Measurements from ENCODE around the gene DHX58.

The DHX58 gene

GRCh38 chr17:42129109-42129837 lies 16.8 kb upstream of the DHX58 start:
- no peak for DNase-seq

DNA sequence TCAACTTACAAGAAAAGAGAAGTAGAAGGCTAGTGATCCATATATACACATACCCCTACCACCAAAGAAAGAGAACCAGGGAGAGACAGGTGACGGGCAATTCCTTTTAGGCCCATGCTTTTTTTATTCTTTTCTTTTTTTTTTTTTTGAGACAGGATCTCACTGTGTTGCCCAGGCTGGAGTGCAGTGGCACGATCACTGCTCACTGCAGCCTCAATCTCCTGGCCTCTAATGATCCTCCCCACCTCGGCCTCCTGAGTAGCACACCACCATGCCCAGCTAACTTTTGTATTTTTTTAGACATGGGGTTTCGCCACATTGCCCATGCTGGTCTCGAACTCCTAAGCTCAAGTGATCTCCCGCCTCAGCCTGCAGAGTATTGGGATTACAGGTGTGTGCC lies 14.9 kb upstream of the DHX58 start:
- DNase-seq: no peak

GRCh38 chr17:42126836-42127235 lies 14.3 kb upstream of the DHX58 start:
- no peak for DNase-seq

DNA sequence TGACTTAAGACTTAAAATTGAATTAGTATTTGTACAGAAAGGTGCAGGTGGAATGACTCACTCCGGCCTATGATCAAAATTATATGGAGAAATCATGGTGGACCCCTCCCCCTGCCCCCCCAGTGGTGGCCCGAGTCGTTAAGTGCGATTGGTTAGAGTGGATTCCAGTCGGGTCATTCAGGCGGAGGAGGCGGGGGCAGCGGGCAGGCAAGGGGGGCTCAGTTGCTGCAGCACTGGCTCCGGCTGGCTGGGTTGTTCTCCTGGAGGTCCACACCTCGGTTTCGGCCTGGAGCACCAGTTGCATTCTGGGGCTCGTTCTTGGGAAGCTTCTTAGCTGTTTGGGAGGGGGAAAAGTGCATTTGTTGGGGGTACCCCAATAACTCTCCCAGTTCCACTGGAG lies 13.1 kb upstream of the DHX58 start:
- DNase-seq: no peak

GRCh38 chr17:42124256-42124655 lies 11.7 kb upstream of the DHX58 start:
- no peak for DNase-seq

DNA sequence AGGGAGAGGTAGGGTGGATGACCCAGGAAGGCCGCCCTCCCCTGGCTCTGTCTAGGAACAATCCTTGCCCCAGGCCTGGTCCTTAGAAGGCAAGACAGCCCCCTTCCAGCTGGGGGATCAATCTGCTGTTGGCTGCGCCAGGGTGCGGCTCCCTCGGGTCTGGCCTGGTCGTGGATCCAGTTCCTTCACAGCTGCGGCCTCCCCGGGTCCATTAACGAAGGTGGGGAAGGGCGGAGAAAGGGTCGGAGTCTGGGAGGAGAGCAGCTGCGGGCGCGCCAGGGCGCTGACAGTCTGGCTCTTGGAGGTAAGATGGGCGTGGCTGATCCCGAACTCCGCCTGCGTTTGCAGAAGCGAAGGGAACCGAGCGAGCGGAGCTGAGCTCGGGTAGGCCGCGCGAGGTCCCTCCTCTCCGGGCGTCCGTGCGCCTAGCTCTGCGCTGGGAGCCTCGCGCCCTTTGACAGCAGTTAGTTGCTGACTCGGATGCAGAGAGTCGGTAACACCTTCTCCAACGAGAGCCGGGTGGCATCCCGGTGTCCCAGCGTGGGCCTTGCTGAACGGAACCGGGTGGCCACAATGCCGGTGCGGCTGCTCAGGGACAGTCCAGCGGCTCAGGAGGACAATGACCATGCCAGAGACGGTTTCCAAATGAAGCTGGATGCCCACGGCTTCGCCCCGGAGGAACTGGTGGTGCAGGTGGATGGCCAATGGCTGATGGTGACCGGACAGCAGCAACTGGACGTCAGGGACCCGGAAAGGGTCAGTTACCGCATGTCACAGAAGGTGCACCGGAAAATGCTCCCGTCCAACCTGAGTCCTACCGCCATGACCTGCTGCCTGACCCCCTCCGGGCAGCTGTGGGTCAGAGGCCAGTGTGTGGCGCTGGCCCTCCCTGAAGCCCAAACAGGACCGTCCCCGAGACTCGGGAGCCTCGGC lies 10.1 kb upstream of the DHX58 start, which contains the start of gene HSPB9:
Gene HSPB9 (plus strand): TSS at position 434 of the 933 bp plus-strand sequence. CDS start 47 bp downstream, at position 481.
- no peak for DNase-seq

DNA sequence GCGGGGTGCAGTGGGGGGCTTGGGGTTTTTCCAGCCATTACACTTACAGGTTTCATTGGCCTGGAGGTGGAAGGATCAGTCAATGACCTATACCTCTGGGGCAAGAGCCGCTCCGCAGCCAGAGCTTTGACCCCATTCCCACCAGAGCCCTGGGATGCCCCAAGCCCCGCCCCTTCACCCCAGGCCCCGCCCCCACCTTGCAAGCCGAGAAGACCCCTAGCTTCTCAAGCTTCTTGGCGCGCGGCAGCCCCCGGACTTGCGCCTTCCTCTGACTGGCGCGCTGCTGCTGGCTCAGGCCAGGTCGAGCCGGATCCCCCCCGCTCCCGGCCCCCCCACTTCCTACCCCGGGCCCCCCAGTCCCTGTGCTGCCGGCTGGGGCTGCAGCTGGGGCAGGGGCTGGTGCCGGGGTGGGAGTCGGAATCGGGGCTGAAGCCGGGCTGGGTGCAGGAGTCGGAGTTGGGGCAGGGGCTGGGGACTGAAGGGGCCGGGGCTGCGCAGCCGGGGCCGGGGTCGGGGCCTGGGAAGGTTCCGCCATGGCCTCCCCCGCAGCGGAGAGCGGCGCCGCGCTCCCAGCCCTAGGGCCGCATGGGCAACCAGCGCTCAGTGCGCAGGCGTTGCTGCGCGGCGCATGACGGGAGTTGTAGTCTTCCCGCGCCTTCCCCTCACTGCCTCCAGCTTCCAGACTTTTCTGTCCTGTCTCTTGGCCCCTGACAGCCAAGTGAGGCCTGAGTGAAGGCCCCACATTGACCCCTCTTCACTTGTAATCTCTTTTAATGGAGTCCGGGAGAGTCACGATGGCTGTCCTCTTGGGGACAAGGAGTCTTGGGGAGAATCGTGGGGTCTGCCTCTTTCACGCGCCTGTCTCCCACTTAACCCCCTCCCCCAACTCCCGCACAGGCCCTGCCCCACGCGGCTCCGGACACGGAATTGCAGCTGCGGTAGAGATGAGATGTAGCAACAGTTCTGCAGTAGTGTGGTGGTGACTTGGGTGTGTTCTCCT lies 8.6 kb upstream of the DHX58 start, which contains the start of gene KAT2A:
Gene KAT2A (minus strand): TSS at position 598 of the 1,000 bp plus-strand sequence. CDS start 63 bp downstream, at position 535.
- peak; percentile 22 for DNase-seq

DNA sequence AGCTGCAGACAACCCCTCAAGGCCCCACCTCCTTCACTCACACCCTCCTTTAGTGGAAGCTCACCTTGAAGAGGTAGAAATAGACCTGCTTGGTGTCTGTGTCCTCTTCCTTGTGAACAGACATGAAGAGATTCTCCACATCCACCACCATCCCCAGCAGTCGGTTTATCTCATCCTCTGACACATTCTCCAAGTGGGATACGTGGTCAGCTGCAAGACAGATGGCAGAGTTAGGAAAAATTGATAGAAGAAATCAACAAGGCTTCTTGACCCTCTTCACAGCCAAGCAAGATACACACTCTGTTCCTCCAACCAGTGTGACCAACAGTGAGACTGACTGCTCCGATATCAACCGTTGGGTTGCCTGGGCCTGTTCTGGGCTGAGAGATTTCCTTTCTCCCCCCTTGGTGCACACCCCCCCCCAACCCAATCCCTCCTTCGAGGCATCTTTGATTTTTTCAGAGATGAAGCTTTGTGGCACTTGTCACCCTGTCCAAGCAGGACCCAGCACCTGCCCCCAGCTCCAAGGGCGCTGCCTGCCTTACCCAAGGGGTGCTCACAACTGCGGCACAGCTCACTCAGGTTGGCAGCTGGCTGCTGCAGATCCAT lies 7.8 kb upstream of the DHX58 start:
- DNase-seq: no peak

DNA sequence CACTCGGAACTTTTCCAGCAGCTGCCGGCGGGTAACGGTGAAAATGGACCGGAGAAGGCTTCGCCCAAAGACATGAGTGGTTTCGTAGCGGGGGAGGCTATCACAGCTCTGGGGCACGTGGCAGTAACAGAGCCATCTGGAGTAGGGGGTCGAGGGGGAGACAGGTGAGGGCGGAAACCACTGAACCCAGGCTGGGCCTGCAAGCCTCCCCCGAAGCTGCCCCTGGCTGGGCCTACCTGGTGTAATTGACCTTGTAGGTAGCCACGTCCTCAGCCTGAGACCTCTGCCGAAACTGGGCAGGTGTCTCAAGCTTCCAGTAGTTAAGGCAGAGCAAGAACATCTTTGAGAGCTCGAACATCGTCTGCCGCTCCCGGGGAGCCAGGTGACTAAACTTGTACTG lies 6.8 kb upstream of the DHX58 start:
- no peak for DNase-seq

DNA sequence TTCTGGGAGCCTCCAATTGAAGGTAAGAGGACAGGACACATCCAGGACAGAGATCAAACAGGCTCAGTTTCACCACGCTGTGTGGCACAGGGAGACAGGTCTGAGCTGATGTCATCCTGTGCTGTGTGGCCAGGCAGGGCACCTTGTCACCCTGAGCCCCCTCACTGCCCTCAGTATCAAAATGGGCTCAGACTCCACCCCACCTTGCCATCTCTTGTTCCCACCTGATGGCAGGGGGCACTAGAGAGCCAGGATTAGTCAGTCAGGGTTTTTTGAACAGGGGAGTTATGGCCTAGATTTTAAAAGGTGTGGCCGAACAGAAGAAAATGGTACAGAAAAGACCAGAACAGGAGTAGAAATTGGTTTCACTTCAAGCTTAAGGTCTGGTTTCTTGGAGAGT lies 6.0 kb upstream of the DHX58 start:
- DNase-seq: no peak

DNA sequence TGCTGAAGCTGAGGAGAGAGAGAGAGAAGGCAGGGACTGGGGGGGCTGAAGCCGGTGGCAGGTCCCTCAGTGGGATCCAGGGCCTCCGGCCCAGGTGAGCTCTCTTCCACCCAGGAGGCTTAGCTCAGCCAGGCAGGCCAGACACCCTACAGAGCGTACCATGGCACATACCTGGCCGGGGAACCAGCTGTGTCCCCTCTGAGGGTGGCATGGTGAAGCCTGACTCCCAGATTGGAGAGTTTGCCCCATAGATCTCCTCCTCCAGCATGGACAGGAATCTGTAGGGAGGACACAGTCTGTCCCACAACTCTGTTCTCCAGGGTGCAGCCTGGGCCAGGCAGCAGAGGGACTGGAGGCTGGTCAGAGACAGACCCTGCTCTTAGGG lies 5.6 kb upstream of the DHX58 start:
- DNase-seq: no peak

DNA sequence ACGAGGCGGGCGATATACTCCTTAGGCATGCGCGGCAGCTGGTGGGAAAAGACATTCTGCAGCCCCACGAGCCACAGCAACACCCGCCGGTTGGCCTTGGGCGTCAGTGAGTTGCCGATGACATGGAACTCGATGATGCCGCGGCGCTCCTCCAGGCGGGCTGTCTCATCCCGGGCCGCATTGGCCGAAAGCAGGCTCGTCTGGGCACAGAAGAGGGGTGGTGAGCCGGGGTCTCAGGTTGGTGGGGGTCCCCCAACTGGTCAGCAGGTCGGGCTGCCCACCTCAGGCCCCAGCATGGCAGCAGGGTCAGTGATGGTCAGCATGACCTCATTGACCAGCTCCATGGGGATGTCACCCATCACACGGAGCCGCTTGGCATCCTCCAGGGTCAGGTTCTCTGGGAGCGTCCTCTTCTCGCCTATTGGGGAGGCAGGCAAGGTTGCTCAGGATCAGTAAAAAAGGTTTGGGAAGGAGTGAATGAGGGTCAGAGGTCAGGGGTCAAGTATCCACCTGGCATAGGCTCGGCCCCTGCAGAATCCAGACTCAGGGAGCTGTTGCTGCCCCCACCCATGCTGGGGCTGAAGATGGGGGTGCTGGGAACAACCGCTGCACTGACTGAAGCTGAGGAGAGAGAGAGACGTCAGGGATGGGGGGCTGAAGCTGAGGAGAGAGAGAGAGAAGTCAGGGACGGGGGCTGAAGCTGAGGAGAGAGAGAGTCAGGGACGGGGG lies 5.0 kb upstream of the DHX58 start:
- DNase-seq: no peak

GRCh38 chr17:42116705-42117396 lies 4.3 kb upstream of the DHX58 start:
- peak; percentile 27 for DNase-seq

GRCh38 chr17:42114118-42114517 lies 1.6 kb upstream of the DHX58 start:
- DNase-seq: no peak

DNA sequence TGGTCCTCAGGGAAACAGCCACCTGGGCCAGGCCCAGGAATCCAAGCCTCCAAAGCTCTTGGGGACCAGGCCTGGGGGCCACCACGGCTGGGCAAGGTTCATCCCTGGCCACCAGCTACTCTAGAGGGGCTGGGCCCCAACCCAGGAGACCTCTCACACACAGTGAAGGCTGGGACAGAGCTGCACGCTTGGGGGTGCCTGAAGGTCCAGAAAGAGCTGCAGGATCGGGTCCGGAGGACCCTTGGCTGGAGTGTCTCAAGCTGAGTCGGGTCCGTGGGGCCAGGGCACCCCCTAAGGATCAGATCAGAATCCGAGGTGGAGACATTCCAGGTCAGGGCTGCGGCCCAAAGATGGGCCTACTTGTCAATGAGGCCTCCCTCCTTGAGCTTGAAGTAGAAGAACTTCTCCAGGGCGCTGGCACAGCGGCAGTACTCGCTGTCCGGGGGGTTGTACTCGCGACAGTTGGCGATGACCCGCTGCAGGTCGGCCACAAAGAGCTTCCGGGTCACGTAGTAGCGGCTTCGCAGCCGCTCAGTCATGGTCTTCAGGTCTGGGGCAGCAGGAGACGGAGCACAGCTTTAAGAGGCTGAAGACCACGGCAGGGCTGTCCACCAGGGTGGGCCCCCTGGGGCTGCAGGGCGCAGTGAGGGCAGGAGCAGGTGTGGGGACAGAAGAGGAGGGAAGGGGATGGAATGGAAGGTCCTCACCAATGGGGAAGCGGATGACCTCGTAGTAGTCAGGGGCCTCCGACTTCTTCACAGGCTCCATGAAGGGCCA lies 967 bp upstream of the DHX58 start:
- no peak for DNase-seq

GRCh38 chr17:42111871-42112551 lies 503 bp downstream of the DHX58 start:
- DNase-seq: no peak

DNA sequence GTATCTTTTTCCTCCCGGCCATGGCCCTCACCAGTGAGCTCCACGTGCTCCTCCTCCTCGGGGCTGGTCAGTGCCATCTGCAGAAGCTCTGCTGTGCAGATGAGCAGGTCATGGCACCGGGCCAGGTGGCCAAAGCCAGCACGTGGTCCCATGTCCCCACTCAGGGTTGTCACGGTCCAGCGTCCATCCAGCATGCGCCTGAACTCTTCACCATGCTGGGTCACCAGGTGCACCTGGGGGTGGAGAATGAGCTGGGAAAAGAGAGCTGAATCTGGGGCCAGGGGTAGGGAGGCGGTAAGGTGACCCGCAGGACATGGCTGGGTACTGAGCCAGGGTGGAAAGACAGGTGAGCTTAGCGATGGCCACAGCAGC lies 1.3 kb downstream of the DHX58 start:
- DNase-seq: no peak

DNA sequence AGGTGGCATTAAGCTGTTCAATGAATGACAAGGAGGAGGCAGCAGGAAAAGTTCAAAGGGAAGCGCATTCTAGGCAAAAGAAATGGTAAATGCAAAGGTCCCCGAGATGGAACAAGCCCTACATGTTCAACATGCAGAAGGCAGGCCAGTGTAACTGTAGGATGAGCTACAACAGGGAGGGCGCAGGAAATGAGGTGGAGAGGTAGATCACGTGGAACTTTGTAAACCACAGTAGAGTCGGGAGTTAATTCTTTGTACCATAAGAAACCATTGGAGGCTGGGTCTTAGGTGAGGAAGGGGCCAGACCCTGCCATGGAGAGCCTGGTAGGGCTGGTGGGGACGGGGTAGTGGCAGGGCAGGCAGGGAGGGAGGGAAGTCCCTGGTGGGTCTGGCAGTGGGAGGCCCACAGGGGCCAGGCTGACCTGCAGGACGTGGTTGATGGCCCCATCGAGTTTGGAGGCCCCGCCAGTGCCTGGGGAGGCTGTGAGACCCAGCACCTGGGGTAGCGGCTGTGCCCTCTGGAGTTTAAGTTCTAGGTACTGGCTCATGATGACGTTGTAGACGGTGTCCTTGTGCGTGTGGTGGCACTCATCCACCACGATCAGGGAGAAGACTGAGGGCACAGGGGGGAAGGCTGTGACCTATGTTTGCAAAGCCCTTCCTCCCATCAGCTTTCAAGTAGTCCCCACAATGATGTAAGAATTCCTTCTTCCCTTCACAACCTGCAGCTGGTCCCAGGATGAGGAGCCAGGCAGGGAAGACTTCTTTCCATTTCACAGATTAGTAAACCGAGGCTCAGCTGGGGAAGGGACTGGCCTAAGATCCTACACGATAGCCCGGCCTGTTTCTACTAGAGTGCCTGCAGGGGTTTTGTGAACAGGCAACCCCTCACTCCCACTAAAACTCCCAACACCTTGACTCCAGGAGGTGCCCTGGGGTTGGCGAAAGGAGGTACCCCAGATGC lies 1.9 kb downstream of the DHX58 start:
- DNase-seq: no peak

All from NCI-H446 treated with DMSO at 0.1 percent for 48 hours (cell line).